K562 (cell line): ENCODE results near the gene GABRP. TPM values are rescaled to one million over a fixed set of nuclear protein-coding genes. Genes with fewer than 3 reads are reported as not detected.

Experiments used
- ATAC-seq: fragments of 200-7000 bp; cut with Tn5 transposase; 3 replicates; pipeline ENCODE4 v1.9.1; 2020; ENCODE audit warnings: moderate library complexity
- BruUV-seq: library from RNA; stranded (reverse); fragments of 400-500 nt; replicated peaks from 2 replicates; lab custom pipeline; 2021; lab: Mats Ljungman, UMichigan
- CTCF ChIA-PET: fragments of 300-600 bp; formaldehyde crosslinking; extraction: SDS; loops from one replicate; lab custom pipeline; 2021; ENCODE audit warnings: low intra/inter-chr PET ratio; lab: Yijun Ruan, JAX
- POLR2A ChIA-PET: fragments of 300-600, 350-650 bp; sonication (Branson Sonifier 250); formaldehyde crosslinking; extraction: SDS; loops from one replicate; lab custom pipeline; 2021; ENCODE audit warnings: antibody characterized with exemption, inconsistent platforms; lab: Yijun Ruan, JAX
- DNase-seq, 4 experiments: peaks; one replicate each; pipeline versions ENCODE4 v3.0.0 to v3.0.0-alpha.2; 2011 to 2018; ENCODE audit warnings: low spot score in 3 of 4, mixed read lengths in 3 of 4; ENCODE audit errors: extremely low read depth in 1 of 4
- FAIRE-seq: peaks from 2 replicates; lab custom pipeline; 2011; peaks lifted over from hg19 to GRCh38; lab: Jason Lieb, UNC
- H2AFZ ChIP-seq: 2 replicates; pipeline ENCODE4 v1.6.0; 2011; ENCODE audit warnings: low read depth, low read length, control low read depth, inconsistent platforms
- H3K27ac ChIP-seq: fragments of 200-600 bp; 3 replicates; pipeline ENCODE4 v1.8.0; 2011; ENCODE audit warnings: low read depth, mild to moderate bottlenecking, control low read depth, inconsistent platforms, low read length, moderate library complexity, mixed read lengths; ENCODE audit errors: extremely low read depth
- H3K27me3 ChIP-seq, 2 experiments: fragments of 300-600 bp in 1 of 2; 2 replicates in 1 of 2; 3 replicates in 1 of 2; pipeline versions ENCODE4 v1.6.0 to v1.8.0; 2011; ENCODE audit warnings: inconsistent platforms in 2 of 2, low read length in 2 of 2, mild to moderate bottlenecking in 1 of 2, mixed read lengths in 1 of 2, moderate library complexity in 1 of 2; ENCODE audit not compliant: control insufficient read depth in 2 of 2, insufficient read depth in 2 of 2
- H3K36me3 ChIP-seq: fragments of 300-600 bp; 3 replicates; pipeline ENCODE4 v1.8.0; 2011; ENCODE audit warnings: mild to moderate bottlenecking, low read length, inconsistent platforms; ENCODE audit not compliant: control insufficient read depth, insufficient read depth
- H3K4me1 ChIP-seq, 2 experiments: fragments of 200-600 bp in 1 of 2; replicated peaks in 1 of 2; 2 replicates in 1 of 2; 3 replicates in 1 of 2; pipeline versions ENCODE4 v1.5.1 to v1.8.0; 2011; ENCODE audit warnings: inconsistent platforms in 2 of 2, low read length in 2 of 2, mild to moderate bottlenecking in 1 of 2, mixed read lengths in 1 of 2, moderate library complexity in 1 of 2; ENCODE audit not compliant: control insufficient read depth in 2 of 2, insufficient read depth in 2 of 2
- H3K4me2 ChIP-seq: 2 replicates; pipeline ENCODE4 v1.6.1; 2011; ENCODE audit warnings: low read length, control low read depth, inconsistent platforms, mixed read lengths; ENCODE audit not compliant: insufficient read depth
- H3K4me3 ChIP-seq: fragments of 200-600 bp; sonication (generic), shearing (Covaris generic); 2 replicates; pipeline ENCODE4 v1.5.1; 2016; ENCODE audit warnings: control low read depth, inconsistent platforms
- H3K79me2 ChIP-seq: fragments of 200-600 bp; 3 replicates; pipeline ENCODE4 v1.8.0; 2011; ENCODE audit warnings: low read length, inconsistent platforms; ENCODE audit not compliant: control insufficient read depth, insufficient read depth
- H3K9ac ChIP-seq, 2 experiments: 2 replicates each; pipeline versions ENCODE4 v1.6.0 to v1.6.1; 2011; ENCODE audit warnings: low read depth in 2 of 2, low read length in 2 of 2, control low read depth in 1 of 2, inconsistent platforms in 1 of 2, mild to moderate bottlenecking in 1 of 2, mixed read lengths in 1 of 2; ENCODE audit not compliant: insufficient read depth in 1 of 2
- H3K9me1 ChIP-seq: one replicate; pipeline ENCODE4 v1.6.0; 2011; ENCODE audit warnings: inconsistent platforms, mild to moderate bottlenecking, low read length, moderate library complexity; ENCODE audit not compliant: control insufficient read depth, insufficient read depth
- H3K9me3 ChIP-seq: replicated peaks from 2 replicates; pipeline ENCODE4 v1.5.1; 2011; ENCODE audit warnings: low read depth, low read length, inconsistent platforms; ENCODE audit not compliant: control insufficient read depth, insufficient read depth
- H4K20me1 ChIP-seq: replicated peaks from 2 replicates; pipeline ENCODE4 v1.6.1; 2011; ENCODE audit warnings: low read length, inconsistent platforms, mixed read lengths; ENCODE audit not compliant: control insufficient read depth, insufficient read depth
- ATF1 ChIP-seq, 2 experiments: fragments of 450-650 bp in 1 of 2; IDR thresholded peaks; 2 replicates each; pipeline ENCODE4 v1.6.1; 2016; ENCODE audit warnings: missing compliant biosample characterization in 1 of 2, missing genetic modification characterization in 1 of 2
- LCOR ChIP-seq: sonication (generic); formaldehyde crosslinking; IDR thresholded peaks from 2 replicates; pipeline ENCODE4 v1.8.0; 2022; ENCODE audit warnings: mild to moderate bottlenecking, missing genetic modification reagents
- MYC ChIP-seq, 2 experiments: fragments of 250-450 bp in 1 of 2; sonication (Bioruptor Pico) in 1 of 2; IDR thresholded peaks; 2 replicates each; pipeline versions ENCODE4 v1.5.1 to v1.6.1; 2012 to 2021; ENCODE audit warnings: low read depth in 2 of 2, borderline replicate concordance in 1 of 2, improper control_type of control experiment in 1 of 2, low read length in 1 of 2, mild to moderate bottlenecking in 1 of 2, moderate library complexity in 1 of 2
- ZFP1 ChIP-seq: fragments of 450-650 bp; formaldehyde crosslinking; IDR thresholded peaks from 2 replicates; pipeline ENCODE4 v1.4.0; 2020; ENCODE audit warnings: mild to moderate bottlenecking, mixed read lengths
- ZNF398 ChIP-seq: fragments of 250-450 bp; sonication (Bioruptor Pico); IDR thresholded peaks from 2 replicates; pipeline ENCODE4 v1.8.0; 2021; ENCODE audit warnings: moderate library complexity, mild to moderate bottlenecking, inconsistent platforms
- ZNF766 ChIP-seq: fragments of 200-800 bp; sonication (Bioruptor generic); conservative IDR thresholded peaks from 2 replicates; pipeline ENCODE4 v1.6.1; 2016; ENCODE audit warnings: missing genetic modification characterization, missing compliant biosample characterization
- whole genome bisulfite sequencing: fragments of 100-300 bp; shearing (Covaris generic); methylation state at CpG from one replicate; pipeline ENCODE4 v1.1.6; 2016; ENCODE audit warnings: low coverage, mixed read lengths; ENCODE audit not compliant: insufficient coverage; ENCODE audit errors: missing lambda C conversion rate; 5-methylcytosine and 5-hydroxymethylcytosine counted together
- in situ Hi-C: fragments of 300-500 bp; cut with MboI; formaldehyde crosslinking; loops from 4 replicates; pipeline ENCODE4 v1.15.0; 2018; ENCODE audit warnings: inconsistent platforms, mixed read lengths
- intact Hi-C: fragments of 100-400 bp; cut with micrococcal nuclease; formaldehyde crosslinking; loops from 2 replicates; pipeline ENCODE4 v1.14.2; 2022
- polyA plus RNA-seq, 8 experiments: library from polyadenylated mRNA; depleted of rRNA in 4 of 8; stranded (reverse) in 5 of 8; unstranded in 3 of 8; fragments of >200 nt; fragmentation: Nextera tagmentation in 2 of 8; fragmentation: Illumina TruSeq in 1 of 8; extraction: Ambion mirVana in 2 of 8; extraction: Trizol in 1 of 8; gene quantifications; 2 replicates each; pipeline versions ENCODE4 v1.2.1 to v1.2.3, GENCODE V29; 2011 to 2014; ENCODE audit warnings: inconsistent platforms in 1 of 8, missing spikeins in 1 of 8
- total RNA-seq, 7 experiments: library from RNA; depleted of rRNA in 6 of 7; stranded (reverse); fragments of >200 nt in 6 of 7; fragmentation: Illumina TruSeq in 2 of 7; extraction: Trizol in 2 of 7; gene quantifications; 2 replicates each; pipeline versions ENCODE4 v1.2.1 to v1.2.3, GENCODE V29; 2011 to 2021; ENCODE audit warnings: low replicate concordance in 1 of 7

The GABRP gene
- total and polyA plus RNA-seq, 9 of the 15 experiments (the other 6 are each of a cell fraction or from before 2014, with no cell fraction given): not detected

- H3K27ac ChIP-seq: no peak overlapping the region
- DNase-seq: no peak
- no peaks in the 10 kb centered on the region for H3K4me1 ChIP-seq
- TF ChIP-seq ZNF766 (CRISPR knock-in tag) (no peak), LCOR (CRISPR knock-in tag) (no peak), ATF1 (CRISPR knock-in tag; IDR thresholded peaks at IDR 0.05) (no peak), ATF1 (tag; IDR thresholded peaks at IDR 0.05) (no peak), MYC (IDR thresholded peaks at IDR 0.05; ENCODE audit: low read depth, low read length) (no peak), MYC (CRISPR knock-in tag; IDR thresholded peaks at IDR 0.05; ENCODE audit: borderline replicate concordance, low read depth) (no peak), ZNF398 (CRISPR knock-in tag) (no peak), ZFP1 (CRISPR knock-in tag) (no peak)
- TF ChIP-seq, all 486 proteins: peak for 0
- Histone ChIP-seq H3K36me3 (no peaks in the 10 kb centered on the region), H4K20me1 (0 out of 2 replicates have a peak, but pooled peaks cover 3% of the 10 kb centered on the region), H3K79me2 (no peaks in the 10 kb centered on the region), H3K9me3 (no peaks in the 10 kb centered on the region), H3K4me2 (no peak overlapping the region), H3K9ac (no peak overlapping the region), H3K4me3 (no peak overlapping the region), H3K9me1 (no peaks in the 10 kb centered on the region), H2AFZ (no peak overlapping the region), H3K27me3 (peaks cover 2 to 17% of the 10 kb centered on the region in 2 experiments; a peak in 2 of 5 replicates)
- in situ Hi-C loops (no loop called here), intact Hi-C loops (no loop called here)
- BruUV-seq: no TSS peak
- CTCF ChIA-PET: no interaction called here
- POLR2A ChIA-PET: no interaction called here
- FAIRE-seq: no peak
- WGBS: 2% methylated on average over 6 of the region's 10 CpGs
- no peak for ATAC-seq
Measured at GRCh38 chr5:170752257-170753215, 31.0 kb upstream of the GABRP start.
